NCI-H1105 (cell line): Measurements from ENCODE around the gene CRTC3.
"Not testable (repeated sequence)": the region's sequence is repeated elsewhere in the genome, so short reads cannot be mapped to it uniquely, and the experiment has no call there.

Source experiments
- DNase-seq: peaks from one replicate; lab custom pipeline; 2025; lab: John Stamatoyannopoulos, UW

The CRTC3 gene

GRCh38 chr15:90624278-90624981 is 94.7 kb downstream of the CRTC3 start:
- no peak for DNase-seq

GRCh38 chr15:90625037-90625436 is 95.3 kb downstream of the CRTC3 start:
- no peak for DNase-seq

GRCh38 chr15:90629217-90629616 is 99.5 kb downstream of the CRTC3 start:
- DNase-seq = no peak

DNA sequence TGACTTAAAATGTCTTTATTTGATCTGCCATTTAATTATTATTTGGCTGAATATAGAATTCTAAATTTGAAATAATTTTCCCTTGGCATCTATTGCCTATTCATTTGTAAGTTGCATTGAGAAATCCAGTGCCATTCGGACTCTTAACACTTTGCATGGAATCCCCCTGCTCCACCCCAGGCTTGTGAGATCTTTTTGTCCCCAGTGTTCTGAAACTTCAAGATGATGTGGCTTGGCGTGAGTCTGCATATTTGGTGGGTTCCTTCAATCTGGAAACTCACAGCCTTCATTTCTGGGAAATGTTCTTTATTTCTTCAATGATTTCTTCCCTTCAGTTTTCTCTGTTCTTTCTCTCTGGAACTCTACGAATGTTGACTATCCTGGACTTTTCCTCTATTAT is 103.6 kb downstream of the CRTC3 start:
- no peak for DNase-seq

DNA sequence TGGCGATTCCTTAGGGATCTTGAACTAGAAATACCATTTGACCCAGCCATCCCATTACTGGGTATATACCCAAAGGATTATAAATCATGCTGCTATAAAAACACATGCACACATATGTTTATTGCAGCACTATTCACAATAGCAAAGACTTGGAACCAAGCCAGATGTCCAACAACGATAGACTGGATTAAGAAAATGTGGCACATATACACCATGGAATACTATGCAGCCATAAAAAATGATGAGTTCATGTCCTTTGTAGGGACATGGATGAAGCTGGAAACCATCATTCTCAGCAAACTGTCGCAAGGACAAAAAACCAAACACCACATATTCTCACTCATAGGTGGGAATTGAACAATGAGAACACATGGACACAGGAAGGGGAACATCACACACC is 107.3 kb downstream of the CRTC3 start:
- DNase-seq = not testable (repeated sequence)

DNA sequence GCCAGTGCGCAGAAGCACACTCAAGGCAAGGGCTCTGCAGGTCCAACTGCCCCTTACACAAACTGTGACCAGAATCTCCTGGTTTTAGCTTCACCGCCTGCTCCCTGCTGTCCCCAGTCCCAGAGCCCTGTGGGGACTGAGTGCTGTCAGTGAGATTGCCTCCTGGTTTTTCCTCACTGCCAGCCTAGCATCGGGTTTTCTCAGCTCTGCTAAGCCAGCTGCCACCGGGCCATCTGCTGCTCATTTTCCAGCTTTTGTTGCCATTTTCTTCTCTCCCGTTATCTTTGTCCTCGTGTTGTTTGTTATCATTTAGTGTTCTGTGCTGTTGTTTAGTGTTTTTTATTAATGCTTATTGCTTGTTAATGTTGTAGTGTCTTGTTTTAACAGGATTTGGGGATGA is 108.0 kb downstream of the CRTC3 start:
- DNase-seq = no peak

DNA sequence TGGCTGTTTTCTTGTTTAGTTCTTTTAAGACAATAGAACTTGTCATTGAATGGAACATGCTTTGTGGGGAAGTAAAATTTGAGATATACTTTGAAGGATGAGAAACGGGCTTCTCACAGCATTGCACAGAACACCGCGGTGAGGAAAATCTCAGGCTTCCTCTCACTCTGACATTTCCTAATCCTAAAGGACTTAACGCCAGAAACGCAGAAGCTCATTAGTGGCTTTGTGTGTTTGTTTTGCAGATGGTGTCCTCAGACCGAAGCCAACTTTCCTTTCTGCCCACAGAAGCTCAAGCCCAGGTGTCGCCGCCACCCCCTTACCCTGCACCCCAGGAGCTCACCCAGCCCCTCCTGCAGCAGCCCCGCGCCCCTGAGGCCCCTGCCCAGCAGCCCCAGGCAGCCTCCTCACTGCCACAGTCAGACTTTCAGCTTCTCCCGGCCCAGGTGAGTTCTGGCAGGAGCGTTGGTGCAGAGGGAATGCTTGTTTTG is 108.5 kb downstream of the CRTC3 start:
- DNase-seq = no peak

DNA sequence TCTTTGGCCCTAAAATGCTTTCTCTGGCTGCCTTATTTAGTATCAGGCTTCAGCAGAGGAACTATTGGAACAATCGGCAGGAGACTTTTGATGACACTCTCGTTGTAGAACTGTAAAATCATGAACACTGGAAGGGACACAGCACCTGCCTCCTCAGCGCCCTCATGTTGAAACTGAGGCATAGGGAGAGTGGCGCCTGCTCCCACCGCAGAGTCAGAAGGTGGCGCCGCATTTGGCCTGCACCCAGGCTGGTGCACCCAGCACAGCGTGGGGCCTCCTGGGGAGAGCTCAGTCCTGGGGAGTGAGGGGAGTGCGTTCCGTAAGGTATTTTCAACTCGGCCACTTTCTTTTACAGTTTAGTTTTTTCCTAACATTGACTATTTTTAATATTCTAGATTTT is 109.2 kb downstream of the CRTC3 start:
- DNase-seq = no peak

DNA sequence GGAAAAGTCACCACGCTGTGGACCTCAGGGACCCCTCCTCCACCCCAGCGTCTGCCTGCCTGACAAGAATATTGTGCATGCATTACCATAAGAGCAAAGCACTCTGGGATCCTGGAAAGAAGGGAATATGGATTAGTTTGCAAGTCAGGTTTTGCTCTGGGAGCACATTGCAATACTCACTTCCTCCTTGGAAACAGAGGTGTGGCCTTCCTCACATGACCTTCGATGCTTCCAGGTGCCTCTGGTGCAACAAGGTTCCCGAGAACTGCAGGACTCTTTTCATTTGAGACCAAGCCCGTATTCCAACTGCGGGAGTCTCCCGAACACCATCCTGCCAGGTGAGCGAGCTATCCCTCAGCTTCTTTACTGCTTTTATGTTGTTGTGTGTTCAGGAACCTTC is 111.1 kb downstream of the CRTC3 start:
- DNase-seq = no peak

DNA sequence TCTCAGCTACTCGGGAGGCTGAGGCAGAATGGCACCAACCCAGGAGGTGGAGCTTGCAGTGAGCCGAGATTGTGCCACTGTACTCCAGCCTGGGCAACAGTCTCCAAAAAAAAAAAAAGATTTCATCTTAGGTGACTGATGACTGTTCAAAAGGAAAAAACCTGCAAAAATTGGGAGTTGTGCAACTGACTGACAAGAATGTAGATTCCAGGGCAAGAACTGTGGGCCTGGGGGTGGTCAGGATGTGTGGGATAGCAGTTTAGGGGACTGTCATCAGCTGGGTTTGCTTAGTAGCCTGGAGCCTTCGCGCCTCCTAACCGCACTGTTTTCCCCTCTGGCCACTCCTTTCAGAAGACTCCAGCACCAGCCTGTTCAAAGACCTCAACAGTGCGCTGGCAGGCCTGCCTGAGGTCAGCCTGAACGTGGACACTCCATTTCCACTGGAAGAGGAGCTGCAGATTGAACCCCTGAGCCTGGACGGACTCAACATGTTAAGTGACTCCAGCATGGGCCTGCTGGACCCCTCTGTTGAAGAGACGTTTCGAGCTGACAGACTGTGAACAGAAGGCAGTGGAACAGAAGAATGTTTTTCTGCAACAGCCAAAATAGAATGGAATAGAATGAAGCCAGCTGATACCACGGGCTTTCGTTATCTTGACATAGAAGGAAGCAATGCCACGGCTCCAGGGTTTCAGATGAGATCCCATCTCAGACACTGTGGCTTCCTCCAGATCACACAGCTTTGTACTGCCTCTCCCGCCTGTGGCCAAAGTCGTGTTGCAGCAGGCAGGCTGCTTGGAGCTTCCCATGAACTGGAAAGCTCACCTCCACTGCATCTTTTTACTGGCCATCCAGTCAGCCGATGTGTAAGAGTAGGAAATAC is 112.1 kb downstream of the CRTC3 start:
- no peak for DNase-seq

GRCh38 chr15:90642464-90643300 is 113.0 kb downstream of the CRTC3 start:
- DNase-seq = no peak

DNA sequence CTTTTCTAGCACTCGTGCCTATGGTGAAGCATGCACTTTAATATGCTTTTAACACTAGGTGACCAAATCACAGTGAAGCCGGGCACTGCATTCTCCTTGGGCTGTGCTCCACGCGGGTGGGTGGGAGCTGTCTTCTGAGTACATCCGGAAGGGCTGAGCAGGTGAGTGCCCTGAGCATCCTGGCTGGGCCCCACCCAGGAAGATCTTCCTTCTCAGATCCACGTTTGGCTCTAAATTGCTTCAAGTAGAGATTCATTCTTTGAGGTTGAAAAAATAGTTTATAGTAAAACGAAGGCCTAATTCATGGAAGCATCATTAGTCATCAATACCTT is 113.5 kb downstream of the CRTC3 start:
- no peak for DNase-seq

- DNase-seq = no peak
Observed at GRCh38 chr15:90644526-90644925, 114.8 kb downstream of the CRTC3 start.

DNA sequence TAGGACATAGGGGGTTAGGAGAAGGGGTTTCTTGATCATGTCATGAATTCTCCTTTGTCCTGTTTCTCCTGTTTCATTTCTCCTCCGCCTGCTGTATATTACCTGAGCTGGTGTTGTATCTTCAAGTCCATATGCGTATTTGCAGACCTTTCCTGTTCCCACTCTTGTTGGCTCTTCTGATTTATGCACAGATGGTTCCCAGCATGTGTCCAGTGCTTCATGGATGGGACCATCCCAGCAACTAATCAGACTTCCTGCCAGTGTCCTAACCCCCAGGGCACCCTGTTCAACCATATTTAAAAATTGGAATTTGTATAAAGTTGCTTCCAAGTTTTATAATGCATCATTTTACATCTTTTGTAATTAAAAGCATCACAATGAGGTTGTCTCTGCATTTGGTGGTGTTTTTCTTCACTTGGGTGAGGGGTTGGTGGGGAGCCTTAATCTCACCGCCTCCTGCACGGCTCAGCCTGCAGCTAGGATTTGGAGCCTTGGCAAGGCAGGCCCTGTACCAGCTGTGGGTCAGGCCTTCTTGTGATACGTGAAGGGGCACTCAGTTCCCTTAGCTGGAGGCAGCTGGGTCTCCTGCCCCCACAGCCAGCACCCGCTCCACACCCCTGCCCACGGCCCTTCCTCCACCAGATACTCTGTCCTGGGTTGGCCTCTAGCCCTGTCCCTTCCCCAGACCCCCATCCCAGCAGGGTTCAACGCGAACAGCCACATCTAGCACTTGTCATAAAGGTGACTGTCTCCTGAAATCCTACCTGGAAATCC is 115.4 kb downstream of the CRTC3 start:
- DNase-seq = no peak

- DNase-seq = no peak
Observed at GRCh38 chr15:90645873-90646575, 116.3 kb downstream of the CRTC3 start.

DNA sequence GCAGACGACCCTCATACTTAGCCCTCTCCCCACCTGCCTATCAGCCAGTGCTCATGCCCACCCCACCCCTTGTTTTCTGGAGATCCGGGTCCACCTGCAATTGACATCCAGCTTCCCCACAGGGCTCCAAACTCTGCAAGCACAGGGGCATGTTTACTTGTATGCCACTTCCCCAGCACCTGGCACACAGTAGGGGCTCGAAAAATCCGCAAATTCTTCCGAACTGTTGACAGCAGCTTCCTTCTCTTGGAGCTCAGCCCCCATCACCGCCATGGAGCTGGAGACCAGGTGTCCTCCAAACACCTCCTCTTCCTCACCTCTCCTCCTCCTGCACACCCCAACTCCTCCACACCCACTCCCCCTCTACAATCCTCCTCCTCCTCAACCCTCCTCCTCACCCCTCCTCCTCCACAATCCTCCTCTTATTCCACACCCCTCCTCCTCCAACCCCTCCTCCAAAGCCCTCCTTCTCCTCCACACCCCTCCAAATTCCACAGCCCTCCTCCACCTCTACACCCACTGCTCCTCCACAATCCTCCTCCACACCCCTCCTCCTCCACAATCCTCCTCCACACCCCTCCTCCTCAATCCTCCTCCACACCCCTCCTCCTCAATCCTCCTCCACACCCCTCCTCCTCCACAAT is 117.1 kb downstream of the CRTC3 start:
- no peak for DNase-seq

GRCh38 chr15:90647326-90647725 is 117.6 kb downstream of the CRTC3 start:
- no peak for DNase-seq

- peak; percentile 39 for DNase-seq
Observed at GRCh38 chr15:90648137-90649070, 118.7 kb downstream of the CRTC3 start.
